ENCODE measurements around the gene PLA2G12B. TPM values are rescaled to one million over a fixed set of nuclear protein-coding genes. Genes with fewer than 3 reads are reported as not detected.

PLA2G12B gene
- polyA plus RNA-seq, 1 experiment, result not detected

DNA sequence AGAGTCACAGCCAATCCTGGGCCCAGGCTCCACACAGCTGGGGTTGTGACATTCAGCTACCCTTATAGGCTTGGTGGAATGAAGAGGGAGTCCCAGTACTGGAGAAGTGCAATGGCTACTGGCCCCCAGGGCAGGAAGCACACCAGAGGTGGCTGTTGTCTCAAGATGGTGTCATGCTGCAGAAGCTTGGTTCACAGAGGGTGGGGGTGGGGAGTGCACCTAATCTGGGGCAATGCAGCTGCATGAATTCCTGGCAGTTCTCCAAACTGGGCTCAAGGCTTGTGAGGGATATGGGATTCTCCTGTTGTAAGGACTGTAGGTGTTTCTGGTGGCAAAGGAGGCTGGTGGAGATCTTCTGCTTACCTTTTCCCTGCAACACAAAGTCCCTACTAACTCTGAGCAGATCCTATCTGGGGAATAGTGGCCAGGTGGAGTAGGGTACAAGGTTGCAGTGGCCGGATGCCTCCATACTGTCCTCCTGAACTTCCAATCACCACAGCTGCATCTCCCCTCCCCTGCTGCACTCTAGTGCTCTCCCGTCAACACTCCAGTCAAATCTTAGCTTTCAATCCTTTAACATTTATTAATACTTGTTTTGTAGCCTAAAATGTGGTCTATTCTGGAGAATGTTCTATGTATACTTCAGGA is 27.4 kb upstream of the PLA2G12B start:
- ChIA-PET CTCF (no interaction called here), POLR2A (interaction anchor here (0.6 kb wide), 1 partner anchor 972 kb away, joined by 11 read pairs; no protein-coding TSS in a partner anchor)
- no peaks in the 10 kb centered on the region for H3K27me3 ChIP-seq (ENCODE audit: control insufficient read depth, insufficient read depth, low read length)
- DNase-seq (ENCODE audit: low read depth), result no peak
- no peaks in the 10 kb centered on the region for H3K36me3 ChIP-seq (ENCODE audit: control insufficient read depth, insufficient read depth, low read length)
- H3K4me3 ChIP-seq (ENCODE audit: low read depth, low read length), result no peak overlapping the region
- TF ChIP-seq, protein P1, sequence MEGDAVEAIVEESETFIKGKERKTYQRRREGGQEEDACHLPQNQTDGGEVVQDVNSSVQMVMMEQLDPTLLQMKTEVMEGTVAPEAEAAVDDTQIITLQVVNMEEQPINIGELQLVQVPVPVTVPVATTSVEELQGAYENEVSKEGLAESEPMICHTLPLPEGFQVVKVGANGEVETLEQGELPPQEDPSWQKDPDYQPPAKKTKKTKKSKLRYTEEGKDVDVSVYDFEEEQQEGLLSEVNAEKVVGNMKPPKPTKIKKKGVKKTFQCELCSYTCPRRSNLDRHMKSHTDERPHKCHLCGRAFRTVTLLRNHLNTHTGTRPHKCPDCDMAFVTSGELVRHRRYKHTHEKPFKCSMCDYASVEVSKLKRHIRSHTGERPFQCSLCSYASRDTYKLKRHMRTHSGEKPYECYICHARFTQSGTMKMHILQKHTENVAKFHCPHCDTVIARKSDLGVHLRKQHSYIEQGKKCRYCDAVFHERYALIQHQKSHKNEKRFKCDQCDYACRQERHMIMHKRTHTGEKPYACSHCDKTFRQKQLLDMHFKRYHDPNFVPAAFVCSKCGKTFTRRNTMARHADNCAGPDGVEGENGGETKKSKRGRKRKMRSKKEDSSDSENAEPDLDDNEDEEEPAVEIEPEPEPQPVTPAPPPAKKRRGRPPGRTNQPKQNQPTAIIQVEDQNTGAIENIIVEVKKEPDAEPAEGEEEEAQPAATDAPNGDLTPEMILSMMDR (IDR thresholded peaks at IDR 0.05; ENCODE audit: insufficient read depth, low read depth, low read length), result no peak

DNA sequence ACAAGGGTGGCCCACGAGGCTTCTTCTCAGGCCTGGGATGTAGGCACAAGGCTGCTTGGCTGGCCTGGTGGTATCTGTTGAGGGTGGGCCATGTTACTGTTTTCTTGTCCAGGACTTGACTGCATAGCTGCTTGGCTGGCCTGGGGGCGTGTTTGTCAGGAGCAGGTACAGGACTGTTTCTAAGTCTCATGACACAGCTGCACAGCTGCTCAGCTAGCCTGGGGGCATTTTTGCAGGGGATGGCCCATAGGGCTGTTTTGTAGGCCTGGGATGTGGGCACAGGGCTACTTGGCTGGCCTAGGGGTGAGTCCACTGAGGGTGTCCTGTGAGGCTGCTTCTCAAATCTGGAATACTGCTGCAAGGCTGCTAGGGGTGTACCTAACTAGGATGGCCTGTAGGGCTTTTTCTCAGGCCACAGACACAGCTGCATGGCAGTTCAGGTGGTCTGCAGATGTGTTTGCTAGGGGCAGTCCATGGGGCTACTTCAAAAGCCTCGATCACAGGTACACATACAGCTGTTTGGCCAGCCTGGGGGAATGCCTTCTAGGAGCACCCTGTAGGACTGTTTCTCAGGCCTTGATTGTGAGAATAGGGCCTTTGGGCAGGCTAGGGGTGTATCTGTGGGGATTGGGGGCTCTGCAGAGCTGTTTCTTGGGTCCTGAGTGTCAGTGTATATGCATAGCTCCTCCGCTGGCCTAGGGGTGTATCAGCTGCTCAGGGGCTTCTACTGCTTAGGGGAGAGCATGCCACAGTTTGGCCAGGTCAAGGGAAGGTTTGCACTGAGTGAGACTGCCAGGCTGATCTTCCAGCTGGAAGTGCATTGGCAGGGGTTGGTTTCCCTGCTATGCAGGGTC is 26.6 kb upstream of the PLA2G12B start:
- TF ChIP-seq, protein P1 (IDR thresholded peaks at IDR 0.05; ENCODE audit: insufficient read depth, low read depth, low read length), result no peak
- Histone ChIP-seq H3K36me3 (ENCODE audit: control insufficient read depth, insufficient read depth, low read length) (no peaks in the 10 kb centered on the region), H3K27me3 (ENCODE audit: control insufficient read depth, insufficient read depth, low read length) (no peaks in the 10 kb centered on the region), H3K4me3 (ENCODE audit: low read depth, low read length) (no peak overlapping the region)
- no peak for DNase-seq (ENCODE audit: low read depth)
- CTCF ChIA-PET, result no interaction called here
- POLR2A ChIA-PET, result interaction anchor here (0.6 kb wide), 1 partner anchor 971 kb away, joined by 11 read pairs; no protein-coding TSS in a partner anchor

DNA sequence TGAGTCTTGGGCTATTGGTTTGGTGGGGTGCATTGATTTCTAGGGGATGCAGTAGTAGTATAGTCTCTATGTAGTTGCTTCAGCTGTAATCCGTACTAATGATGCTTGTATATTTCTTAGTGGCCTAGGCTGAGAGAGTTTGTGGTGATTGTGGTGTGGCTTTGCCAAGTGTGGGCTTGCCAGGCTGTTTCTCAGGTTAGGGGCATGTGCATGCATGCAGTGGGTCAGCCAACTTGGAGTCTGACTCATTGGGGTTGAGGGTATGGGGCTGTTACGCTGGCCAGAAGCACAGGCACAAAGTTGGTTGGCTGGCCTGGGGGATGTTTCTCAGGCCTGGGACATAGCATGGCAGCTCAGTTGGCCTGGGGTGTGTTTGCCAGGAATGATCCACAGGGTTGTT is 25.7 kb upstream of the PLA2G12B start:
- ChIA-PET CTCF (no interaction called here), POLR2A (no interaction called here)
- Histone ChIP-seq H3K36me3 (ENCODE audit: control insufficient read depth, insufficient read depth, low read length) (no peaks in the 10 kb centered on the region), H3K4me3 (ENCODE audit: low read depth, low read length) (no peak overlapping the region), H3K27me3 (ENCODE audit: control insufficient read depth, insufficient read depth, low read length) (no peaks in the 10 kb centered on the region)
- TF ChIP-seq, protein P1 (IDR thresholded peaks at IDR 0.05; ENCODE audit: insufficient read depth, low read depth, low read length), result no peak
- no peak for DNase-seq (ENCODE audit: low read depth)

DNA sequence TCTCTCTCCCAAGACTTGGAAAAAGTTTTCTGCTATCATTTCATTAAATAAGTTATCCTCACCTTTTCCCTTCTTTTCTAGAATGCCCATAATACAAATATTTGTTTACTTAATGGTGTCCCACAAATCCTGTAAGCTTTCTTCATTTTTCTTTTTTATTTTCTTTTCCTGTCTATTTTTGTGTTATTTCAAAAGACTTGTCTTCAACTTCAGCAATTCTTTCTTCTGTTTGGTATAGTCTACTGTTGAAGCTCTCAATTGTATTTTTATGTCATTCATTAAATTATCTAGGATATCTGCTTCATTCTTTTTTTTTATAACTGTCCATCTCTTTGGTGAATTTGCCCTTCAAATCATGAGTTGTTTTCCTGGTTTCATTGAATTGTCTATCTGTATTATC is 25.1 kb upstream of the PLA2G12B start:
- H3K4me3 ChIP-seq (ENCODE audit: low read depth, low read length), result no peak overlapping the region
- H3K27me3 ChIP-seq (ENCODE audit: control insufficient read depth, insufficient read depth, low read length), result no peaks in the 10 kb centered on the region
- TF ChIP-seq, protein P1 (IDR thresholded peaks at IDR 0.05; ENCODE audit: insufficient read depth, low read depth, low read length), result no peak
- no peak for DNase-seq (ENCODE audit: low read depth)
- ChIA-PET POLR2A (no interaction called here), CTCF (no interaction called here)
- H3K36me3 ChIP-seq (ENCODE audit: control insufficient read depth, insufficient read depth, low read length), result no peaks in the 10 kb centered on the region

DNA sequence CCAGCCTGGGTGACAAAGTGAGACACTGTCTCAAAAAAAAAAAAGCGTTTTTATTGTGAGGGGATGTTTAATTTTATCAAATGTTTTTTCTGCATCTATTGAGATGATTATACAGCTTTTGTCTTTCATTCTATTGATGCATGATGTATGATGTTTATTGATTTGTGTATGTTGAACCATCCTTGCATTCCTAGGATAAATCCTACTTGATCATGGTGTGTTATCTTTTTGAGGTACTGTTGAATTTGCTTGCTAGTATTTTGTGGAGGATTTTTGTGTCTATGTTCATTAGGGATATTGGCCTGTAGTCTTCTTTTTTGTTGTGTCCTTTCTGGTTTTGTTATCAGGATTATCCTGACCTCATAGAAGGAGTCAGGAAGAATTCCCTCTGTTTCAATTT is 22.3 kb upstream of the PLA2G12B start:
- no peak overlapping the region for H3K4me3 ChIP-seq (ENCODE audit: low read depth, low read length)
- ChIA-PET POLR2A (no interaction called here), CTCF (no interaction called here)
- DNase-seq (ENCODE audit: low read depth), result no peak
- no peaks in the 10 kb centered on the region for H3K36me3 ChIP-seq (ENCODE audit: control insufficient read depth, insufficient read depth, low read length)
- H3K27me3 ChIP-seq (ENCODE audit: control insufficient read depth, insufficient read depth, low read length), result no peaks in the 10 kb centered on the region
- TF ChIP-seq, protein P1 (IDR thresholded peaks at IDR 0.05; ENCODE audit: insufficient read depth, low read depth, low read length), result no peak

All from BJ (cell line).